ENCODE data around the gene COL5A1.
"Not testable (repeated sequence)": the region's sequence is repeated elsewhere in the genome, so short reads cannot be mapped to it uniquely, and the experiment has no call there.

COL5A1 gene

GRCh38 chr9:134641990-134642384 is 384 bp downstream of the COL5A1 start:
- DNase-seq, result no peak

- no peak for DNase-seq
These were observed 980 bp downstream of the COL5A1 start for GRCh38 chr9:134642385-134643181.

GRCh38 chr9:134643222-134643671 is 1.6 kb downstream of the COL5A1 start:
- DNase-seq, result no peak

- DNase-seq, result not testable (repeated sequence)
These were observed 2.8 kb downstream of the COL5A1 start for GRCh38 chr9:134644401-134644724.

- no peak for DNase-seq
These were observed 3.4 kb downstream of the COL5A1 start for GRCh38 chr9:134644725-134645606.

- DNase-seq, result no peak
These were observed 4.2 kb downstream of the COL5A1 start for GRCh38 chr9:134645607-134646365.

GRCh38 chr9:134647359-134648080 is 5.9 kb downstream of the COL5A1 start:
- no peak for DNase-seq

GRCh38 chr9:134648701-134649530 is 7.3 kb downstream of the COL5A1 start:
- DNase-seq, result no peak

GRCh38 chr9:134650431-134651190 is 9.0 kb downstream of the COL5A1 start:
- no peak for DNase-seq

- no peak for DNase-seq
These were observed 9.8 kb downstream of the COL5A1 start for GRCh38 chr9:134651226-134651905.

- no peak for DNase-seq
These were observed 11.0 kb downstream of the COL5A1 start for GRCh38 chr9:134652291-134653225.

- DNase-seq, result no peak
These were observed 11.8 kb downstream of the COL5A1 start for GRCh38 chr9:134653259-134654009.

GRCh38 chr9:134655101-134655500 is 13.5 kb downstream of the COL5A1 start:
- no peak for DNase-seq

GRCh38 chr9:134655586-134656333 is 14.2 kb downstream of the COL5A1 start:
- no peak for DNase-seq

GRCh38 chr9:134656334-134657006 is 14.9 kb downstream of the COL5A1 start:
- DNase-seq, result no peak

GRCh38 chr9:134657666-134658377 is 16.2 kb downstream of the COL5A1 start:
- DNase-seq, result no peak
